Peyer's patch (tissue), 4 donors: ENCODE data around the gene CHAT. TPM values are rescaled to one million over a fixed set of nuclear protein-coding genes. Genes with fewer than 3 reads are reported as not detected.
"Not testable (repeated sequence)": the region's sequence is repeated elsewhere in the genome, so short reads cannot be mapped to it uniquely, and the experiment has no call there.

Experiments
- DNase-seq, 3 donors: peaks; one replicate each; pipeline ENCODE4 v3.0.0-alpha.2; 2017 to 2019
- H3K27ac ChIP-seq, 4 donors: fragments of 200-600 bp; sonication (generic); one replicate each; pipeline ENCODE4 v1.5.1; 2016 to 2019
- H3K27me3 ChIP-seq, 2 donors: fragments of 200-600 bp; sonication (generic); one replicate each; pipeline ENCODE4 v1.5.1; 2019
- H3K36me3 ChIP-seq, 3 donors: fragments of 200-600 bp; sonication (generic); one replicate each; pipeline ENCODE4 v1.5.1; 2016 to 2019
- H3K4me1 ChIP-seq, 4 donors: fragments of 200-600 bp; sonication (generic); one replicate each; pipeline ENCODE4 v1.5.1; 2016 to 2019
- H3K4me3 ChIP-seq, 4 donors: fragments of 200-600 bp; sonication (generic); 1 replicate in 3 of 4; 2 replicates in 1 of 4; pipeline ENCODE4 v1.5.1; 2016 to 2019; ENCODE audit warnings: mild to moderate bottlenecking in 1 of 4
- H3K9me3 ChIP-seq, 4 donors: fragments of 200-600 bp; sonication (generic); one replicate each; pipeline ENCODE4 v1.5.1; 2016 to 2019; ENCODE audit warnings: mild to moderate bottlenecking in 1 of 4
- CTCF ChIP-seq, 6 experiments: fragments of 450-650 bp in 4 of 6; fragments of 200-600 bp in 2 of 6; sonication (generic) in 1 of 6; IDR thresholded peaks; one replicate each; pipeline ENCODE4 v1.5.1; 2017 to 2019; ENCODE audit warnings: antibody characterized with exemption in 6 of 6, mild to moderate bottlenecking in 3 of 6, moderate library complexity in 1 of 6
- POLR2A ChIP-seq, 2 donors: fragments of 450-650 bp; IDR thresholded peaks; one replicate each; pipeline ENCODE4 v1.5.1; 2017; ENCODE audit warnings: antibody characterized with exemption in 2 of 2, mild to moderate bottlenecking in 2 of 2, moderate library complexity in 2 of 2
- total RNA-seq, 4 donors: library from RNA; depleted of rRNA; stranded (reverse); fragments of >200 nt; gene quantifications; one replicate each; pipeline ENCODE4 v1.1.0, GENCODE V29; 2016

Gene CHAT
- total RNA-seq, 4 donors from 2014 or later: 2.1 to 3.8 (median 3.4) TPM; not detected in 1

- H3K4me3 ChIP-seq: no peak overlapping the region
- no peak for DNase-seq
- H3K36me3 ChIP-seq: no peaks in the 10 kb centered on the region
- TF ChIP-seq POLR2A (IDR thresholded peaks at IDR 0.05): no peak
- TF ChIP-seq CTCF (IDR thresholded peaks at IDR 0.05): no peak
- peaks cover 0 to 4% (median 0%) of the 10 kb centered on the region in 4 donors for H3K9me3 ChIP-seq
- no peak overlapping the region for H3K27ac ChIP-seq
- no peaks in the 10 kb centered on the region for H3K4me1 ChIP-seq
- H3K27me3 ChIP-seq: no peaks in the 10 kb centered on the region
Measured at GRCh38 chr10:49667991-49668390, 54.2 kb downstream of the CHAT start.

GRCh38 chr10:49668684-49669083 is 54.8 kb downstream of the CHAT start:
- Histone ChIP-seq H3K27me3 (no peaks in the 10 kb centered on the region), H3K4me1 (no peaks in the 10 kb centered on the region), H3K27ac (no peak overlapping the region), H3K4me3 (no peak overlapping the region), H3K9me3 (peaks cover 0 to 4% (median 0%) of the 10 kb centered on the region in 4 donors), H3K36me3 (no peaks in the 10 kb centered on the region)
- no peak for TF ChIP-seq CTCF (IDR thresholded peaks at IDR 0.05)
- no peak for TF ChIP-seq POLR2A (IDR thresholded peaks at IDR 0.05)
- no peak for DNase-seq

GRCh38 chr10:49678827-49679479 is 65.1 kb downstream of the CHAT start:
- Histone ChIP-seq H3K9me3 (no peaks in the 10 kb centered on the region), H3K36me3 (no peaks in the 10 kb centered on the region), H3K4me1 (no peaks in the 10 kb centered on the region), H3K27ac (no peak overlapping the region), H3K27me3 (peaks cover 0 to 3% of the 10 kb centered on the region in 2 donors), H3K4me3 (no peak overlapping the region)
- TF ChIP-seq CTCF (IDR thresholded peaks at IDR 0.05) (no peak), POLR2A (IDR thresholded peaks at IDR 0.05) (no peak)
- DNase-seq: no peak

- H3K4me3 ChIP-seq: no peak within 1 kb of the TSS
- H3K27ac ChIP-seq: no peak within 1 kb of the TSS
- no peaks in the 10 kb centered on the region for H3K4me1 ChIP-seq
- H3K27me3 ChIP-seq: peaks cover 0 to 3% of the 10 kb centered on the region in 2 donors
- DNase-seq: no peak
- no peaks in the 10 kb centered on the region for H3K36me3 ChIP-seq
- no peaks in the 10 kb centered on the region for H3K9me3 ChIP-seq
- TF ChIP-seq POLR2A (IDR thresholded peaks at IDR 0.05) (no peak), CTCF (IDR thresholded peaks at IDR 0.05) (no peak)
Measured at GRCh38 chr10:49679480-49679893, 65.7 kb downstream of the CHAT start, which contains the start of gene C10orf53. Gene C10orf53 (plus strand): TSS chr10:49679651. CDS start chr10:49679698, 47 bp downstream.

GRCh38 chr10:49682449-49682848 is 68.6 kb downstream of the CHAT start:
- H3K36me3 ChIP-seq, H3K27me3 ChIP-seq, DNase-seq, H3K27ac ChIP-seq, H3K4me3 ChIP-seq, H3K4me1 ChIP-seq, H3K9me3 ChIP-seq: not testable (repeated sequence)

- no peak overlapping the region for H3K4me3 ChIP-seq
- no peaks in the 10 kb centered on the region for H3K9me3 ChIP-seq
- TF ChIP-seq POLR2A (IDR thresholded peaks at IDR 0.05): no peak
- H3K27ac ChIP-seq: no peak overlapping the region
- H3K36me3 ChIP-seq: no peaks in the 10 kb centered on the region
- no peaks in the 10 kb centered on the region for H3K4me1 ChIP-seq
- H3K27me3 ChIP-seq: peaks cover 0 to 3% of the 10 kb centered on the region in 2 donors
- no peak for DNase-seq
Measured at GRCh38 chr10:49682879-49683278, 69.0 kb downstream of the CHAT start.

- Histone ChIP-seq H3K27ac (no peak overlapping the region), H3K9me3 (no peaks in the 10 kb centered on the region)
- TF ChIP-seq CTCF (IDR thresholded peaks at IDR 0.05): no peak
- no peak for TF ChIP-seq POLR2A (IDR thresholded peaks at IDR 0.05)
Measured at GRCh38 chr10:49686651-49687050, 72.8 kb downstream of the CHAT start.

More at GRCh38 chr10:49686651-49687050, 72.8 kb downstream of the CHAT start:
- Histone ChIP-seq H3K4me3 (no peak overlapping the region), H3K27me3 (no peaks in the 10 kb centered on the region), H3K36me3 (no peaks in the 10 kb centered on the region), H3K4me1 (no peaks in the 10 kb centered on the region)
- no peak for DNase-seq
